ENCODE measurements around the gene CSRNP3. TPM values are rescaled to one million over a fixed set of nuclear protein-coding genes. Genes with fewer than 3 reads are reported as not detected.

The CSRNP3 gene
- total and polyA plus RNA-seq, 11 donors = 0.87 to 10.6 (median 4.4) TPM

GRCh38 chr2:165539985-165540384 is 70.5 kb downstream of the CSRNP3 start:
- Histone ChIP-seq H3K36me3 (no peaks in the 10 kb centered on the region), H3K4me3 (no peak overlapping the region), H3K27ac (no peak overlapping the region), H3K27me3 (no peaks in the 10 kb centered on the region), H3K9me3 (no peaks in the 10 kb centered on the region), H3K4me1 (no peaks in the 10 kb centered on the region)
- DNase-seq (no peak), ATAC-seq (no peak)
- intact Hi-C loops (cut with DNase I) = no loop called here
- TF ChIP-seq CTCF (IDR thresholded peaks at IDR 0.05) (no peak), POLR2A (IDR thresholded peaks at IDR 0.05) (no peak)

- DNase-seq (no peak), ATAC-seq (no peak)
- H3K4me3 ChIP-seq = no peak overlapping the region
- no peak for TF ChIP-seq POLR2A (IDR thresholded peaks at IDR 0.05)
- TF ChIP-seq CTCF (IDR thresholded peaks at IDR 0.05) = no peak
- H3K36me3 ChIP-seq = no peaks in the 10 kb centered on the region
- H3K27ac ChIP-seq = no peak overlapping the region
- H3K27me3 ChIP-seq = no peaks in the 10 kb centered on the region
- no peaks in the 10 kb centered on the region for H3K9me3 ChIP-seq
- WGBS, 4 donors = 88 to 95% (median 92%) methylated on average over 2 of the region's 2 CpGs
- no peaks in the 10 kb centered on the region for H3K4me1 ChIP-seq
- intact Hi-C loops (cut with DNase I) = no loop called here
Measured at GRCh38 chr2:165544897-165545296, 75.4 kb downstream of the CSRNP3 start.

GRCh38 chr2:165547900-165548299 is 78.4 kb downstream of the CSRNP3 start:
- intact Hi-C loops (cut with DNase I) = no loop called here
- Histone ChIP-seq H3K4me3 (no peak overlapping the region), H3K36me3 (no peaks in the 10 kb centered on the region), H3K9me3 (no peaks in the 10 kb centered on the region), H3K4me1 (peaks cover 0 to 15% (median 0%) of the 10 kb centered on the region in 12 donors), H3K27me3 (no peaks in the 10 kb centered on the region), H3K27ac (no peak overlapping the region)
- no peak for ATAC-seq
- no peak for TF ChIP-seq POLR2A (IDR thresholded peaks at IDR 0.05)
- TF ChIP-seq CTCF (IDR thresholded peaks at IDR 0.05) = no peak
- no peak for DNase-seq

GRCh38 chr2:165549619-165550018 is 80.1 kb downstream of the CSRNP3 start:
- Histone ChIP-seq H3K27ac (no peak overlapping the region), H3K9me3 (no peaks in the 10 kb centered on the region), H3K4me1 (peaks cover 0 to 15% (median 0%) of the 10 kb centered on the region in 12 donors), H3K4me3 (no peak overlapping the region), H3K36me3 (no peaks in the 10 kb centered on the region), H3K27me3 (no peaks in the 10 kb centered on the region)
- ATAC-seq = no peak
- TF ChIP-seq POLR2A (IDR thresholded peaks at IDR 0.05) (no peak), CTCF (IDR thresholded peaks at IDR 0.05) (no peak)
- 45 to 94% (median 81%) methylated on average over 1 of the region's 1 CpG for WGBS, 4 donors
- intact Hi-C loops (cut with DNase I) = loop anchor here in 2 of 10 donors (10.0 kb wide), 1 partner anchor 145 kb away; no protein-coding TSS in a partner anchor
- no peak for DNase-seq

All from heart left ventricle (tissue), 16 donors.